Lower lobe of right lung (tissue), 2 donors: ENCODE measurements around the gene MYLK. TPM values are rescaled to one million over a fixed set of nuclear protein-coding genes. Genes with fewer than 3 reads are reported as not detected.

Experiments
- ATAC-seq, 2 donors: fragments of 200-7000 bp; cut with Tn5 transposase; one replicate each; pipeline ENCODE4 v1.9.1; 2020 to 2022; ENCODE audit warnings: mild to moderate bottlenecking in 2 of 2, moderate library complexity in 2 of 2
- DNase-seq: peaks from one replicate; pipeline ENCODE4 v3.0.0-alpha.2; 2020
- H3K27ac ChIP-seq: fragments of 200-600 bp; one replicate; pipeline ENCODE4 v1.8.0; 2022
- H3K27me3 ChIP-seq: fragments of 200-600 bp; one replicate; pipeline ENCODE4 v1.8.0; 2022; ENCODE audit warnings: low read depth
- H3K36me3 ChIP-seq: fragments of 200-600 bp; one replicate; pipeline ENCODE4 v1.8.0; 2022; ENCODE audit warnings: mild to moderate bottlenecking
- H3K4me1 ChIP-seq: fragments of 200-600 bp; one replicate; pipeline ENCODE4 v1.8.0; 2022
- H3K4me3 ChIP-seq: fragments of 200-600 bp; one replicate; pipeline ENCODE4 v1.8.0; 2022; ENCODE audit warnings: mild to moderate bottlenecking
- H3K9me3 ChIP-seq: fragments of 200-600 bp; one replicate; pipeline ENCODE4 v1.8.0; 2022
- CTCF ChIP-seq: fragments of 200-600 bp; IDR thresholded peaks from one replicate; pipeline ENCODE4 v1.8.0; 2022; ENCODE audit warnings: antibody characterized with exemption, mild to moderate bottlenecking
- intact Hi-C: fragments of 100-400 bp; cut with DNase I; formaldehyde crosslinking; loops from one replicate; pipeline ENCODE4 v1.11.0; 2022
- total RNA-seq: library from RNA; stranded (reverse); fragmentation: NEBNext Ultra II Directional; extraction: Animal tissue kit (Norgen Biotek cat#: 25700); gene quantifications from one replicate; pipeline ENCODE4 v1.2.1, GENCODE V29; 2021
- donor health status: DM: no; HTN: yes; CAD: no; lungs with severe emphysema.

Gene MYLK
- total RNA-seq, 1 donor from 2014 or later, result 156 TPM

- Histone ChIP-seq H3K4me1 (no peaks in the 10 kb centered on the region), H3K4me3 (no peak overlapping the region), H3K27me3 (no peaks in the 10 kb centered on the region), H3K36me3 (peaks cover 44% of the 10 kb centered on the region), H3K9me3 (no peaks in the 10 kb centered on the region), H3K27ac (no peak overlapping the region)
- ATAC-seq (no peak), DNase-seq (no peak)
- intact Hi-C loops, result no loop called here
- no peak for TF ChIP-seq CTCF
Measured at GRCh38 chr3:123576122-123576521, 308.0 kb downstream of the MYLK start.

- intact Hi-C loops, result no loop called here
- H3K27me3 ChIP-seq, result no peaks in the 10 kb centered on the region
Measured at GRCh38 chr3:123571973-123572365, 312.2 kb downstream of the MYLK start.

GRCh38 chr3:123571264-123571972 lies 312.7 kb downstream of the MYLK start:
- intact Hi-C loops, result no loop called here
- Histone ChIP-seq H3K9me3 (no peaks in the 10 kb centered on the region), H3K36me3 (peaks cover 5% of the 10 kb centered on the region), H3K4me1 (no peaks in the 10 kb centered on the region), H3K4me3 (no peak overlapping the region), H3K27me3 (no peaks in the 10 kb centered on the region), H3K27ac (no peak overlapping the region)
- no peak for TF ChIP-seq CTCF
- no peak for ATAC-seq
- DNase-seq, result no peak

More at GRCh38 chr3:123571973-123572365, 312.2 kb downstream of the MYLK start:
- Histone ChIP-seq H3K27ac (no peak overlapping the region), H3K36me3 (peaks cover 10% of the 10 kb centered on the region), H3K9me3 (no peaks in the 10 kb centered on the region), H3K4me1 (no peaks in the 10 kb centered on the region), H3K4me3 (no peak overlapping the region)
- TF ChIP-seq CTCF, result no peak
- ATAC-seq (no peak), DNase-seq (no peak)

GRCh38 chr3:123568875-123569274 lies 315.3 kb downstream of the MYLK start:
- no peak for ATAC-seq
- Histone ChIP-seq H3K4me1 (no peaks in the 10 kb centered on the region), H3K27me3 (no peaks in the 10 kb centered on the region), H3K4me3 (no peak overlapping the region), H3K36me3 (peaks cover 14% of the 10 kb centered on the region), H3K9me3 (no peaks in the 10 kb centered on the region), H3K27ac (no peak overlapping the region)
- no peak for DNase-seq
- intact Hi-C loops, result no loop called here
- TF ChIP-seq CTCF, result no peak

GRCh38 chr3:123568034-123568433 lies 316.1 kb downstream of the MYLK start:
- H3K36me3 ChIP-seq, result peaks cover 16% of the 10 kb centered on the region
- TF ChIP-seq CTCF, result no peak
- no peaks in the 10 kb centered on the region for H3K4me1 ChIP-seq
- no peaks in the 10 kb centered on the region for H3K27me3 ChIP-seq
- H3K27ac ChIP-seq, result no peak overlapping the region
- intact Hi-C loops, result no loop called here
- ATAC-seq (no peak), DNase-seq (no peak)
- no peaks in the 10 kb centered on the region for H3K9me3 ChIP-seq
- no peak overlapping the region for H3K4me3 ChIP-seq
